HTERT RPE-1 (cell line): Measurements from ENCODE around the gene RC3H2.
"Not testable (repeated sequence)": the region's sequence is repeated elsewhere in the genome, so short reads cannot be mapped to it uniquely, and the experiment has no call there.

Experiments
- in situ Hi-C: fragments of 300-500 bp; cut with MboI; formaldehyde crosslinking; loops from 4 replicates; pipeline ENCODE4 v1.14.3; 2020; ENCODE audit warnings: low sequenced_read_pairs

RC3H2 gene

DNA sequence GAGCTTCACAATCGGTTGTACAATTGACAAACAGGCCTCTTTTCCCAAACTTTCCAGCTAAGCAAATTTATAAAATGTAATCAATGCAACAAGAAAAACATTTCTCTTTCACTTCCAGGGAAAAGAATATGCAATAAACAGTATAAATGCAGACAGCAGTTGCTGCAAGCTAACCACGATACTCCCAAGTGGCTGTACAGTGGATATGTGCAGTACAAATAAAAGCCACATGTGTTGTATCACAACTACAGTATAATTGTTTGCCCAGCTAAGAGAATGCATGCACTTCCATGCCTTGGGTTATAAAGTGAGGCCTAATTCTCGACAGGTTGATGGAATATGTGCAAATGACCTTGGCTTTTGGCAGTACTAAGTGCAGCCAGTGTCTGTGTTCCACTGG lies 60.0 kb downstream of the RC3H2 start:
- in situ Hi-C loops = no loop called here

DNA sequence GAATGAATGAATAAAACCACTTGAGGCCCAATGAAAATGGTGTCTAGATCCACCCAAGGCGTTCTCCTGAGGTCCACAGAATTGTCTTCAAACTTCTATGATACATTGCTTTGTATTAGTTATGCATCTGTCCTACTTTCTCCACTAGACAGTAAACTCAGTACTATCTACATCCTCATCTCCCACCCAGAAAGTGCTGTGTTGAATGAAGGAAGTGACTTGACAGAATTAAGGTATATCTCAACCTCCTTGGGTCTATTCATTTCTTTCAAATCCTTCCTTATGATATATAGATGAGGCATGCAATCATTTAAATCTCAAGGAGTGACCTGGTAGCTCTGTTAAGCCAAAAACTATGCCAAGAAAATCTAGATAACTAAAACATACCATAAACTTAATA lies 61.0 kb downstream of the RC3H2 start:
- in situ Hi-C loops = no loop called here

DNA sequence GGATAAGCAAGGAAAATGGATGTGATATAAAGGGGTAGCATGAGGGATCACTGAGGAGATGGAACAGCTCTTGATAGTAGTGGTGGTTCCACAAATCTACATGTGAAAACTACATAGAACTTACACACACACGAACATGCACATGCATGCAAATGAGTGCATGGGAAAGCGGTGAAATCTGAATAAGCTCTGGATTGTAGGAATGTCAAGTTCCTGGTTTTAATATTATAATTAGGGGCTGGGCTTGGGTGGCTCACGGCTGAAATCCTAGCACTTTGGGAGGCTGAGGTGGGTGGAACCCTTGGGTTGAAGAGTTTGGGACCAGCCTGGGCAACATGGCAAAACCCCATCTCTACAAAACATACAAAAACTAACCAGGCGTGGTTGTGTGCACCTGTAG lies 63.7 kb downstream of the RC3H2 start:
- in situ Hi-C loops = no loop called here

DNA sequence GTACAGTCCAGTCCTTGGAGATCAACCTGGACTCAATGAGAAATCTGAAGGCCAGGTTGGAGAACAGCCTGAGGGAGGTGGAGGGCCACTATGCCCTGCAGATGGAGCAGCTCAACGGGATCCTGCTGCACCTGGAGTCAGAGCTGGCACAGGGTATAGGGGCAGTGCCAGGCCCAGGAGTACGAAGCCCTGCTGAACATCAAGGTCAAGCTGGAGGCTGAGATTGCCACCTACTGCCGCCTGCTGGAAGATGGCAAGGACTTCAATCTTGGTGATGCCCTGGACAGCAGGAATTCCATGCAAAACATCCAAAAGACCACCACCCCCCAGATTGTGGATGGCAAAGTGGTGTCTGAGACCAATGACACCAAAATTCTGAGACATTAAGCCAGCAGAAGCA lies 66.7 kb downstream of the RC3H2 start:
- in situ Hi-C loops = not testable (repeated sequence)

DNA sequence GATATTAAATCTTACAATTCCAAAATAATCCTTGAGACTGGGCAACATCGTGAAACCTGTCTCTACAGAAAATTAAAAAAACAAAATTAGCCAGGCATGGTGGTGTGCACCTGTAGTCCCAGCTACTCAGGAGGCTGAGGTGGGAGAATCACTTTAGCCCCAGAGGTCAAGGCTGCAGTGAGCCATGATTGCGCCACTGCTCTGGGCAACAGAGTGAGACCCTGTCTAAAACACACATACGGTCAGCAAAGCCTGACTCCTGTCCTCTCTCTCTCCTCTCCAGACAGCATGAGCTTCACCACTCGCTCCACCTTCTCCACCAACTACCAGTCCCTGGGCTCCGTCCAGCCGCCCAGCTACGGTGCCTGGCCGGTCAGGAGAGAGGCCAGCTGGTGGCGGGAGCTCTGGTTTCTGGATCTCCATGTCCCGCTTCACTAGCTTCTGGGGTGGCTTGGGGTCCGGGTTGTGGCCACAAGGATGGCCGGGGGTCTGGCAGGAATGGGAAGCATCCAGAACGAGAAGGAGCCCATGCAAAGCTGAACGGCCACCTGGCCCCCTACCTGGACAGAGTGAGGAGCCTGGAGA lies 67.8 kb downstream of the RC3H2 start:
- in situ Hi-C loops = no loop called here

DNA sequence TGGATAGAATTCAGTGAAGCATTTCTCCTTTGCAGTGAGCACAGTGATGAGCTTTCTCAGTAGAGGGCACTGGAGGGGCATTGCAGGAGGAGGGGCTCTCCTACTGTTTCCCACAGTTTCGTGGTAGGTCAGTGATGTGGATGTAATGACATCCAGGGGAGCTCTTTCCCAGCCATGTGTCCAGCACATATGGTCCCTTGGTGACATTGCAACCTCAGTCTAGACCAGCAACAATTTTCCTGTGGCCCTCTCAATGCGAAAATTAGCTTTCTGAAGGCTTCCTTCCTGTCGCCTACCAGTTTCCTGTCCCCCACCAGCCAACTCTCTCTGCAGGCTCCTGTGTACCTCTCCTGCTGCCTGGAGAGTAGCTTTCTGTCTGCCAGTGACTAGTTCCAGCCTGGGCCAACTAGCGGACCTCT lies 69.8 kb downstream of the RC3H2 start:
- in situ Hi-C loops = no loop called here

DNA sequence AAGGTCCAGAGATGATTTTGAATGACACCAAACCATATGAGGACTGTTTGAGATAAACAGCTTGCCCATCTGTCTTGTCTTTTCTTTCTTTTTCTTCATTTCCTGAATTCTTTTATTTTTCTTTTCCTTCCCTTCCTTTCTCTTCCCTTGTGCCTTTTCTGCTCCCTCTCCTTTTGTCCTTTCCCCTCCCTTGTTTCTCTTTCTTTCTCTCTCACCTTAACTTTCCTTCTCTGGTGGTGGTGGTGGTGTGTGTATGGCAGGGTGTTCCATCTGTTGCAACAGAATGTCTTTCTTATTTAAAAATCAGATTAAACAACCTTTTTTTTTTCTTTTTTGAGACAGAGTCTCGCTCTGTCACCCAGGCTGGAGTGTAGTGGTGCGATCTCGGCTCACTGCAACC lies 73.0 kb downstream of the RC3H2 start:
- in situ Hi-C loops = no loop called here

DNA sequence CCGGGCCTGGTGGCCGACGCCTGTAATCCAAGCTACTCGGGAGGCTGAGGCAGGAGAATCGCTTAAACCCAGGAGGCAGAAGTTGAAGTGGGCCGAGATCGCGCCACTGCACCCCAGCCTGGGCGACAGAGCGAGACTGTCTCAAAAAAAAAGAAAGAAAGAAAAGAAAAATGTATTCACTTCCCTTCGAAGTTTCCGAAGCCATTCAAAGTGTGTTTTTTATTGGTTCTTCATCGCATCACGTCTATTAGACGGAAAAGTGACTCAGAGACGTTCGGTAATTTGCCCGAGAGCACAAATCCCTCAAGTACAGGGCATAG lies 76.2 kb downstream of the RC3H2 start:
- in situ Hi-C loops = not testable (repeated sequence)

DNA sequence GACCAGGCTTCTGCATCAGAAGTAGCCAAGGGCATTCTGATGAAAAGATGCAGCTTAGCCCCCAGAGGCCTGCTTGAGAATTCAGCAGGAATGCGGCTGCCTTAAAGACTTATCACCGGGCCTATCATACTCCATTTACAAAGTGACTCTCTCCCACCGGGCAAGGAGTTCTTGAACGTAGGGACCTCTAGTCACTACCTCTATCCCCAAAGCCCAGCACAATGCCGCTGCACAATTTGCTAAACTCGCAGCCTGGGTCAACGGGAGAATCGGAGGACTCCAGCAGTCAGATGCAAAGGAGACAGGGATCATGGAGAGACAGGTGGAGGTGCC lies 77.4 kb downstream of the RC3H2 start:
- in situ Hi-C loops = no loop called here

DNA sequence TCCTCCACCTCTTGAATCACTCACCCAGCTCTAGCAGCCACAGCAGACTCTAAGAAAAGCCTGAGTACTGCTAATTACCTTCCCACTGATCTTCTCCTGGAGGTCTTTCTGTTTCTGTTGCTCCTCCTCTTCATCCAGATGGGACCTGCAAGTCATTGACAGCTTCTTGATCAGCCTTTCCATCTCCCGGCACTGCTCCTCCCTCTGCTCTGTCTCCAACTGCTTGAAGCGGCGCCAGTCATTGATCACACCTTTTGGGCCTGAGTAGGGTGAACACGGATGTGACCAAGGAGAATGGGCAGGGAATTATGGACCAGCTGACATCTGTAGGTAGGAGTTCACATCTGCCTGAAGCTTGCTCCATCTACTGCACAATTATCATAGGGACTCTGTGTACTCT lies 82.2 kb downstream of the RC3H2 start:
- in situ Hi-C loops = loop anchor here (25.0 kb wide), 1 partner anchor 361 kb away; no protein-coding TSS in a partner anchor

DNA sequence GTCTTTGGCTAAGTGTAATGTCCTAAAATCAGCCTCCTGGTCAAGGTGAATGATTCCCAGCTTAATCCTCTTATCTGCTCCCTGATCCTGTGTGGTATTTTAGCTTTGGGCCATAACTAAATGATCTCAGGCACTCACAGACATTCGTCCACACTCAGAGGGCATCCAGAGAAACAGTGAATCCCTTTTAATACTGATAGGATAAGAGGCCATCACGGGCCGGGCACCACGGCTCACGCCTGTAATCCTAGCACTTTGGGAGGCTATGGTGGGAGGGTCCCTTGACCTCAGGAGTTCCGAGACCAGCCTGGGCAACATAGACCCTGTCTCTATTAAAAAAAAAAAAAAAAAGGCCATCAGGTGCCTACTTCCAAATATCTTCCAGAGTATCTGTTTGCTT lies 83.1 kb downstream of the RC3H2 start:
- in situ Hi-C loops = loop anchor here (25.0 kb wide), 1 partner anchor 360 kb away; no protein-coding TSS in a partner anchor

DNA sequence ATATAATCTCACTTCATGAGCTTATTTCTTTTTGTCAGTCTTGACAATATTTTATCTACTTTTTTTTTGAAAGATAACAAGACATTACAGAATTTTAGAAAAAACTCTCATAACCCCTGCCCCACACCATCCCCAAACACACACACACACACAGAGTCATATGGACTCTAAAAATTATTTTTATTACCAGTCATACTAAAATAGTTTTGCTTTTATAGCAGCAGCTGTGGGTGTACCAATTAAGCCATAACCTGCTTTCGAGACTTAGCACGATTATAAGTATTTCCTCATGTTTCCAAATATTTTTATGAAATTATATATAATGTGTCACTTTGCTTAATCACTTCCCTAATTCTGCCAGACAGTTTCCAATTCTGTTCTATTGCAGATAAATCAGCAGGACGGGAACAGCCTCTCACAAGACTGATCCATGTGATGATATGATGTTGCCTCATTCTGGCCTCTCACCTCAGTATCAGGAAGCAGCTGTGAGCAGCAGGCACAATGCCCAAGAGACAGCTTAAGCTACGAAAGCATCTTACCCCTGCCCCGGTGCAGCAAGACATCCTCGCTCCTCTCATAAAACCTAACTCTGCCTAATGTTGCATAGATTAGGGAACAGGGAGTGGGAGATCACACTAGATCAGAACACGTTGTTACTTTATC lies 83.7 kb downstream of the RC3H2 start:
- in situ Hi-C loops = loop anchor here (25.0 kb wide), 1 partner anchor 359 kb away; no protein-coding TSS in a partner anchor

DNA sequence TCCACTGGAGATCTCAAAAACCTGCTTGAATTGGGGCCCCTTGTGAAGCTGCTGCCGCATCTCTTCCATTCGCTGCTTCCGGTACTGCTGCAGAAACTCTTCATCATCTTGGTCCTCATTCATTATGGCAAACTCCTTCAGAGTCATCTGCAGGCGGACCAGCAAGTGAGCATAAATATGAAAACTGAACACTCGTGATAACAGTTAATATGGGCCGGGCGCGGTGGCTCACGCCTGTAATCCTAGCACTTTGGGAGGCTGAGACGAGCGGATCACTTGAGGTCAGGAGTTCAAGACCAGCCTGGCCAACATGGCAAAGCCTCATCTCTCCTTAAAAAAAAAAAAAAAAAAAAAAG lies 84.7 kb downstream of the RC3H2 start:
- in situ Hi-C loops = loop anchor here (25.0 kb wide), 1 partner anchor 358 kb away; no protein-coding TSS in a partner anchor

DNA sequence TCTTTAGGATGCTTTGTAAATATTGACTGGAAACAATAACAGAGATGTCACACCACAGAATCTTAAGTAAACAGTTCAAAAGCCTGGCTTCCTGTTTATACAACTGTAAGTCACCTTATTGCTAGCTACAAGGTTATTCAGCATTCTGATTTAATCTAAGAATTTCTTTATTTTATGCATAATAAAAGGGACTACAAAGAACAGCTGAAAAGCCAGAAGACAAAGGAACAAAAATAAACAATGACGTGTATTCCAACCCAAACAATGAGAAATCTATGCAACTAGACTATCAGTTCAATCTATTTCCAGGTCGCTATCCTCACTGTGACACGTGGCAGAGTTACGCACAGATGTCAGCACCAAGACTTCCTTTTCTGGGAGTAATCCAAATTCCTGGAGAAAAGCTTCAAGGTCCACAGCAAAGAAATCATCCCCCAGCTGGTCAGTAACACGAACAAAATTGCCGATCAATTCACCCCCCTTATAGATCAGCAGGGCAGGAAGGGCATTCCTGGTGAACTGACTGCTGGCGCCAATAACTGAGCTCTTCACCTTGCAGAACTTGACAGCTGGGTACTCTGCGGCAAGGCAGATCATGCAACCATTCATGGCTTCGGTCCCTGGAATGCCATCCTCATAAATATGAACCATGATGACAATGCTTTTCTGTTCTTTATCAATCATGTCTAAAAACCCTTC lies 85.2 kb downstream of the RC3H2 start:
- in situ Hi-C loops = loop anchor here (25.0 kb wide), 1 partner anchor 358 kb away; no protein-coding TSS in a partner anchor

DNA sequence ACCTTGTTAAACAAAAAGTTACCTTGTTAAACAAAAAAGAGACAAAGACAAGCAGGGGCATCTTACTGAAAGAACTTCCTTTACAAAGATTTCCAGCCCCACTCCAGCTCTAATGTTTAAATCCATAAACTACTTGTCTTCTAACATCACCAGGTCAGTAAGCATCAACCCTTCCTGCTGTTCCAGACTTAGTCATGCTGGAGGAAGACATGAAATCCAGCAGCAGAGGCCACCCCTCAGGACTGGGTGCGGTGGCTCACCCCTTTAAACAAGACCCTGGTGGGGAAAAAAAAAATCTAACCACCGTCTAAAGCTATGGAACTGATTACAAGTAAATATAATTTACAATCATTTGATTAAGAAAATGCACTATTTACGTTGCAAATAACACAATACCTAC lies 85.8 kb downstream of the RC3H2 start:
- in situ Hi-C loops = loop anchor here (25.0 kb wide), 1 partner anchor 357 kb away; no protein-coding TSS in a partner anchor

DNA sequence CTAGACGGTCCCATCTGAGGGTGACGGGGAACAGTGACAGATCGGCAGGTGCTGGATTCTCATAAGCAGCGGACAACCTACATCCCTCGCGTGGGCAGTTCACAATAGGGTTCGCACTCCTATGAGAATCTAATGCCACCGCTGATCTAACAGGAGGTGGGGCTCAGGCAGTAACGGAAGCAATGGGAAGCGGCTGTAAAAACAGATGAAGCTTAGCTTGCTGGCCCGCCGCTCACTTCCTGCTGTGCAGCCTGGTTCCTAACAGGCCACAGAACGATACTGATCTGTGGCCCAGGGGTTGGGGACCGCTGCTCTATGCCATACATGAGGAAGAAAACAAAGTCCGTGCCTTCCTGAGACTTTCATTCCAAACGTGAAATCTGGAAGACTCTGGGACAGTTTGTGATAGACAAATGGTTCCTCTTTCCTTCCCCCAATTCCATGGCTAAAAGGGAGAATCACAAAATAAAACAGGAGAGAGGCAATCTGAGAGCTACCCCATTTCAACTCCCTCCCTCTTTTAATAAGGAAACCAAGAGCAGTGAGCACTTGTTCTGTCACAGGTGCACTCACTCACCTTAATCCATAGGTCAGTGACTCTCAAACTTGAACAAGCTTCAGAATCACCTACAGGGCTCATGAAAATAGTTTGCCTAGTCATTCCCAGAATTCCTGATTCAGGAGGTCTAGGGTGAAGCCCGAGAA lies 88.8 kb downstream of the RC3H2 start:
- in situ Hi-C loops = loop anchor here (25.0 kb wide), 1 partner anchor 354 kb away; no protein-coding TSS in a partner anchor

DNA sequence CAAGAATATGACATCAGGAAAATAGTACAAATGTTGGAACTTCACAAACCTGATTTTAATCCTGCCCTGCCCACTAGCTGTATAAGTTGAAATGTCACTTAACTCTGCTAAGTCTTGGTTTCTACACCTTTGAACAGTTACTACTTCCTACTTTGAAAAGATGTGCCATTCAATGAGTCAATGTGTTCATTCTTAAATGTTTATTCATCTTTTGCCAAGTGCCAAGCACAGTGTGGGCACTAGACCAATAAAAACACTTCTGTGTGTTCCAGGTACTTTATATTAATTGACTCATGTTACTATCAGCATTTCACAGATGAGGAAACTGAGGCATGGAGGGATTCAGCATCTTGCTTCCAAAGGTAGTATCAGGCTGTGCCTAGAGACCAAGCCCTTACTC lies 89.6 kb downstream of the RC3H2 start:
- in situ Hi-C loops = loop anchor here (25.0 kb wide), 1 partner anchor 353 kb away; no protein-coding TSS in a partner anchor

DNA sequence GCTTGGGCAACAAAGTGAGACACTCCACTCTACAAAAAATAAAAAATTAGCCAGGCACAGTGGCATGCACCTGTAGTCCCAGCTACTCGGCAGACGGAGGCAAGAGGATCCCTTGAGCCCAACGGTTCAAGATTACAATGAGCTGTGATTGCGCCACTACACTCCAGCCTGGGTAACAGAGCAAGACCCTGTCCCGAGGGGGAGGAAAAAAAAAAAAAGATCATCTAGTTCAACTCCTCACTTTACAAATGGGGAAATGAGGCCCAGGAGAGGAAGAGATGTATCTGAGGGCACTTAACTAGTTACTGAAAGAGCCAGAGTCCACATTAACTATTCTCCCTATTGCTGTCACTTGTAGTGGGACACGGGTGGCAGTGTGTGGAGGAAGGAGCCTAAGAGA lies 90.6 kb downstream of the RC3H2 start:
- in situ Hi-C loops = loop anchor here (25.0 kb wide), 1 partner anchor 352 kb away; no protein-coding TSS in a partner anchor

DNA sequence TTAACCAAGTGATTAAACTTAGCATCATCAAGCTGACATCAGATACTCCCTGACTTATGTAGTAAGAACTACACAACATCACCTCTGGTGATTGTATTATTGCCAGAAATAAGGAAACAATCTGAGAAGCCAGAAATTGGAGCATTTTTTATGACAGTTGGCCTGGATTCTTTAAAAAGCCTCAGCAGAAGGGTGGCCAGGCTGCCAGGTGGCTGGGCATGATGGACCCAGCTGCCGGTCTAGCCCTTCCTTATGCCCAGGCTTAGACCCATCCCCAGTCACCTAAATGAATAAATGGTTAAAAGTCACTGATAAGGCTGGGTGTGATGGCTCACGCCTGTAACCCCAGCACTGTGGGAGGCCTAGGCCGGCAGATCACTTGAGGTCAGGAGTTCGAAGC lies 92.4 kb downstream of the RC3H2 start:
- in situ Hi-C loops = loop anchor here (25.0 kb wide), 1 partner anchor 350 kb away; no protein-coding TSS in a partner anchor

DNA sequence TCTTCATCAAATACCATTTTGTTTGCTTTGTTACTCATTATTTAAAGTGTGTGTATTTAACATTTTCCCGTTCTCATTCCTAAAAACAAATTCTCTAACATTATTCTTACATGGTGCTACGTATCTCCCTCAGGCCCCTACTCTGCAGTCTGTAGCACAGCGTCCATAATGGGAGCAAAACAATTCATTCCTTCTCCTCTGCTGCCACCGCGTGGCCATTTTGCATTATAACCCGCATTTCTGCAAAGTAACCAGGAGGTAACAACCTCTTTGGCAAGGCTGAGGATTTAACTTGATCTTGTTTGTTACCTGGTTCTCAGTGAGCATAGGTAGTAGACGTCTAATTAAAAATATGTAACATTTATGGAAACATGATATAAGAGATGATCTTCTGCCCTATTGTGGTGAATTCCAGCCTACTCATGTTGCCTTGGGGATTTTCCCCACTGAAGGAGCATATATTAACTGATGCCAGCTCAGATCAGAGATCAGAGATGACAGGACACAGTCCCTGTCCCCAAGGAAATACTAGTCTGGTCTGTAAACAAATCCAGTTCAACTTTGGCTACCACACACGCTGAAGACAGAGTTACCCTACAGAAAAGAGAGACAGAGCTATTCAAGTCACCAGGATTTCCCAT lies 94.7 kb downstream of the RC3H2 start:
- in situ Hi-C loops = loop anchor here (25.0 kb wide), 1 partner anchor 348 kb away; no protein-coding TSS in a partner anchor

DNA sequence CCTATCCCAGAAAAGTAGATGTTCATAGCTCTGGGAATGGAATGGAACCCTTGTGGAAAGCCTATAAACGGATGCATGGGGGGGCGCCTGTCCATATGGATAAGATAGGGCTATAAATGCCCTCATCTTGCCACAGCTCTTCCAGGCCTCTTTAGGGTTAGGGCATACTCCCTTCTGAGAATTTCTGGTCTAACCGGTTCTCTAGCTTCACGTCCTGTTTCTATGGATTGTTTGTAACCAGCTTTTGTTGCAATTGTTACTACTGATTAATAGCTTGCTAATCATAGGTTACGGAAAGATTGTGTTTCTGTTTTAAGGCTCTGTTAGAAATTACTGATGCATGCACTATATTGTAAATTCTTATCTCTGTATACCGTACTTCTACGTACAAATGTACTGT lies 95.9 kb downstream of the RC3H2 start:
- in situ Hi-C loops = loop anchor here (25.0 kb wide), 1 partner anchor 347 kb away; no protein-coding TSS in a partner anchor
